GM18951 (cell line): ENCODE measurements around the gene STAB1.

Source experiments
- POLR2A ChIP-seq: IDR thresholded peaks from 4 replicates; pipeline ENCODE4 v1.6.1; 2011; ENCODE audit warnings: mild to moderate bottlenecking; ENCODE audit not compliant: insufficient read length, insufficient read depth; ENCODE audit errors: extremely low read depth
- in situ Hi-C: fragments of 300-500 bp; cut with MboI; formaldehyde crosslinking; loops from one replicate; pipeline ENCODE4 v1.12.0; 2022; ENCODE audit warnings: low sequenced_read_pairs, mixed read lengths, inconsistent platforms; ENCODE audit not compliant: unreplicated experiment

Gene STAB1

GRCh38 chr3:52537726-52538421 is 42.7 kb downstream of the STAB1 start:
- TF ChIP-seq POLR2A, result no peak
- in situ Hi-C loops, result no loop called here

GRCh38 chr3:52539010-52539653 is 44.0 kb downstream of the STAB1 start:
- in situ Hi-C loops, result no loop called here
- no peak for TF ChIP-seq POLR2A

- no peak for TF ChIP-seq POLR2A
Measured at GRCh38 chr3:52541050-52541449, 45.9 kb downstream of the STAB1 start.

GRCh38 chr3:52544937-52545336 is 49.8 kb downstream of the STAB1 start:
- in situ Hi-C loops, result no loop called here
- TF ChIP-seq POLR2A, result no peak

More at GRCh38 chr3:52541050-52541449, 45.9 kb downstream of the STAB1 start:
- in situ Hi-C loops, result no loop called here

DNA sequence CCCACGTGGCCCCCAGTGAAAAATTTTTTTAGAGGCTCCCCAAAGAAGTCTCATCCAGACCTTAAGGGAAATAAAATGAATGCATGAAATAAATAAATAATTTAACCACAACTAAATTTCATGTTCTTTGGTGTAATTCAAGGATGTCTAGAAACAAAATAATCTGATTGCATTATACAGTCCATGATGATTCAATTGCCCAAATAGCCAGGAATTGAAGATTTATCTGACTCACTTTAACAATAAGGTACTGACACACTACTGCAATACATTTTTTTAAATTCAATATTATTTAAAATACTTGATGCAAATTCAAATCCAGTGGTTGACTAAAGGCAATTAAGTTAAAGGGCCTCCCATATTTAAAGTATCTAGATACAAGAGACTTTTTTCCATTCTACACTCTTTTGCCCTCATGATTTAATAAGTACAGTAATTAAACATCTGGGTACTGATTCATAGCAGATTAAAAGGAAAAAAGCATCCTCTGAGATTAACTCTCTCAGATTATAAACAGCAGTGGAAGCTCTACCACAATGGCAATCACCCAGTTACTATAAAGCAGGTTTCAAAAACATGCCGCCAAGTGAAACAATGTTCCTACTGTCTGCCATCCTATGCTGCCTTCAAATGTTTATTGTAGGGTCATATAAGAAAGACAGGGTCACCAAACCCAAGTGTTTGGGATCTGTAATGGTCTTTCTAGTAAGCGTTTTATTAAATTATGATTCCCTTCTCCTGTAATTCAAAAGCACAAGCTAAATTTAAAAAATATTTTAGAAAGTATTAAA is 51.2 kb downstream of the STAB1 start:
- in situ Hi-C loops, result no loop called here
- no peak for TF ChIP-seq POLR2A

- in situ Hi-C loops, result no loop called here
- no peak for TF ChIP-seq POLR2A
Measured at GRCh38 chr3:52547143-52547542, 52.0 kb downstream of the STAB1 start.

DNA sequence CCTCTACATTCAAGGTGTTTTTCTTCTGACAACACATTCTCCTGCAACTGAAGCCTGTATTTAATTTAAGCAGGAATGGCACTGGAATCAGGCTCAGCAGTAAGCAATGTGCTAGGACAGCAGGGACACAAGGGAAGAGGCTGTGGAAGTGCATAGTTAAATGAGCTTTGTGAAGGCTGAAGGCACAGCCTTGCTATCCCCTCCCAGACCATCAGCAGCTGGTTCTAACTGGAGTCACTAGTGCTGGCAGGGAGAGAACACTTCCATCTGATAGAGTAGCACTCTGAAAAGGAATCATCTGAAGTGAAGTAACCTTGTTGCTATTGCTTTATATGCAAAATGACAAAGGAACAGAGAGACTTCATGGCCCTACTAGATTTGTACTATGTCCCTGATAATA is 56.0 kb downstream of the STAB1 start:
- TF ChIP-seq POLR2A, result no peak
- in situ Hi-C loops, result no loop called here

DNA sequence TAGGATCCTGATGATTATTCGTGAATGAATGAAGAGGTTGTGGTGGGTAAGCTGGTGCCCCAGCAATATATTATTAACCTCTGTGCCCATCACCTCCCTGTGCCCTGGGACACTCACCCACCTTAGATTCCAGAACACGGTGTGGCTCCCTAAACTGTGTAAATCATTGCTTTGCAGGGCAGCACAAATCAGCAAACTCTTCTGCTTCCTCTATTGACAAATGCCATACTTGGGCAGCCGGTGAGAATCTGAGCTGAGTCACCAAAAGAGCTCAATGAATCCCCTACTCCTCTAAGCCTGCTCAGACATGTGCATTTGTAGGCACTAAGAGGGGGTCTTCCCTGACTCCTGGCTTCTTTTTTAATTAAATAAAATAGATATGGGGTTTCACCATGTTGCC is 57.0 kb downstream of the STAB1 start:
- no peak for TF ChIP-seq POLR2A
- in situ Hi-C loops, result no loop called here

DNA sequence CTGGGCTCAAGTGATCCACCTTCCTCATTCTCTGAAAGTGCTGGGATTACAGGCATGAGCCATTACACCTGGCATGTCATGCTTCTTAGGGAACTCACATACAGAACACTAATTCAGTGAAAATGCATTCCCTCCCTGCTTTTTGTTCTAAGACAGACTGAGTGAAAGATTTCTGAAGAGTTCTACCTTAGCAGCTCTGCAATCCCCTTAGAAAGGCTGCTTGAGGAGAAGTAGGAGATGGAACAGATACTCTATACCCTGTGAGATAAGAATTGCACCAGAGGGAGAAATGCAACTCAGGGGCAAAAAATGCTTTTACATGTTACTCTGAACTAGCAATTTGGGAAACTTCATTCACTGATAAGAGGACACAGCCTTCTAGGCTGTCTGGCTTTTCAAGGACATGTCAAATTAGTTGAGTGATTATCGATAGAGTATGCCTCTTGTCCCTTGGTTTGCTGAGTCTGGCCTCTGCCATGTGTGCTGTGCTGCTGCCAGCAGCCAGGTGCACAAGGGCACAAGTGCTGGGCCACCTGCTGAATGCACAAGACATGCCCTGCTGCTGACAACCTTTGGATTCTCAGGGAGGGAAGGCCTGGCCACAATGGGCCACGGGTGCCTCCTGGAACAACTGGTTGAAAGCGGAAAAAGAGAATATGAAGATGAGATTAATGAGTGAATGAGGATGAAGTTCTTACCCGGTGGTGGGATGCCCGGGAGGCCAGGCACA is 59.1 kb downstream of the STAB1 start:
- TF ChIP-seq POLR2A, result no peak
- in situ Hi-C loops, result no loop called here

DNA sequence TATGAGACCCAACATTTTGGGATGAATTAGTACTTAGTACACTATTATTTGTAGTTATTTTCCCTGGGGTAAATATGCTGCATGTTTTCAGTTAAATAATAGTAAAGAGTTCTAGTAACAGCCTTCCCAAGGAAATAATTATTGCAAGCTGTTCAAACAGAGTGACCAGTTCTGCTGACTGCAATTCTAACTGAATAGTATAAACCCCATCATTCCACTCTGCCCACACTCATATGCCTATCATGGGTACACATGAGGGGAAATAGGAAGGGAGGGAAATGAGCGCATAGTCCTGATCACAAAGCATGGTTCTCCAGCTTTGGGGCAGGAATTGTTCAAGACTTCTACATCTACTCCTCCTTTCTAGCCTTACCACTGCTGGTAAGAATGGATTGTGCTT is 59.9 kb downstream of the STAB1 start:
- in situ Hi-C loops, result no loop called here
- no peak for TF ChIP-seq POLR2A

- in situ Hi-C loops, result no loop called here
- no peak for TF ChIP-seq POLR2A
Measured at GRCh38 chr3:52557011-52557960, 62.1 kb downstream of the STAB1 start.

- TF ChIP-seq POLR2A, result no peak
- in situ Hi-C loops, result no loop called here
Measured at GRCh38 chr3:52558436-52558835, 63.3 kb downstream of the STAB1 start.
